ENCODE measurements around the gene SPNS2. TPM values are rescaled to one million over a fixed set of nuclear protein-coding genes. Genes with fewer than 3 reads are reported as not detected.

SPNS2 gene
- total and polyA plus RNA-seq, 10 of the 15 experiments (the other 5 are each of a cell fraction or from before 2014, with no cell fraction given): 0.04 to 1.1 (median 0.23) TPM; not detected in 2

DNA sequence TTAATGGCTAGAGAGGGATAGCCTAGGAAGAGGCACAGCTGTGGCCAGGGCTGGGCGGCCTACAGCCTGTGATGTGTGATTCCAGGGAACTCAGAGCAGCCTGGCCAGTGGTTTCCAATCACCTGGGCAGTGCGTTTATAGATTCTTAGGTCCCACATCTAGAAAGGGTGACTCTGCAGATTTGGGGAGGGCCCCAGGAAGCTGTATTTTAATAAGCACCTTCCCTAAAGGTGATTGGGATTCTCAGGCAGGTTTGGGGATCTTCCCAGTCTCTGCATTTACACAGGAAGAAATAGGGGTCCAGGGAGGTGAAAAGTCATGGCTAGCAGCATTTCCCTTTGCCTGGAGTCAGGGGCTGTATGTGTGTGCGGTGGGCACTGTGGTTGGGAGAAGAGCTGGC lies 9.5 kb downstream of the SPNS2 start (continued):
- TF ChIP-seq IKZF2 (IDR thresholded peaks at IDR 0.05) (no peak), ZZZ3 (IDR thresholded peaks at IDR 0.05; ENCODE audit: control insufficient read depth, insufficient read length, low read depth) (no peak), BACH1 (IDR thresholded peaks at IDR 0.05; ENCODE audit: borderline replicate concordance) (no peak), HCFC1 (IDR thresholded peaks at IDR 0.05; ENCODE audit: low read length) (no peak)
- TF ChIP-seq, protein P1, sequence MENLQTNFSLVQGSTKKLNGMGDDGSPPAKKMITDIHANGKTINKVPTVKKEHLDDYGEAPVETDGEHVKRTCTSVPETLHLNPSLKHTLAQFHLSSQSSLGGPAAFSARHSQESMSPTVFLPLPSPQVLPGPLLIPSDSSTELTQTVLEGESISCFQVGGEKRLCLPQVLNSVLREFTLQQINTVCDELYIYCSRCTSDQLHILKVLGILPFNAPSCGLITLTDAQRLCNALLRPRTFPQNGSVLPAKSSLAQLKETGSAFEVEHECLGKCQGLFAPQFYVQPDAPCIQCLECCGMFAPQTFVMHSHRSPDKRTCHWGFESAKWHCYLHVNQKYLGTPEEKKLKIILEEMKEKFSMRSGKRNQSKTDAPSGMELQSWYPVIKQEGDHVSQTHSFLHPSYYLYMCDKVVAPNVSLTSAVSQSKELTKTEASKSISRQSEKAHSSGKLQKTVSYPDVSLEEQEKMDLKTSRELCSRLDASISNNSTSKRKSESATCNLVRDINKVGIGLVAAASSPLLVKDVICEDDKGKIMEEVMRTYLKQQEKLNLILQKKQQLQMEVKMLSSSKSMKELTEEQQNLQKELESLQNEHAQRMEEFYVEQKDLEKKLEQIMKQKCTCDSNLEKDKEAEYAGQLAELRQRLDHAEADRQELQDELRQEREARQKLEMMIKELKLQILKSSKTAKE (IDR thresholded peaks at IDR 0.05; ENCODE audit: low read depth, poor library complexity, severe bottlenecking): no peak

DNA sequence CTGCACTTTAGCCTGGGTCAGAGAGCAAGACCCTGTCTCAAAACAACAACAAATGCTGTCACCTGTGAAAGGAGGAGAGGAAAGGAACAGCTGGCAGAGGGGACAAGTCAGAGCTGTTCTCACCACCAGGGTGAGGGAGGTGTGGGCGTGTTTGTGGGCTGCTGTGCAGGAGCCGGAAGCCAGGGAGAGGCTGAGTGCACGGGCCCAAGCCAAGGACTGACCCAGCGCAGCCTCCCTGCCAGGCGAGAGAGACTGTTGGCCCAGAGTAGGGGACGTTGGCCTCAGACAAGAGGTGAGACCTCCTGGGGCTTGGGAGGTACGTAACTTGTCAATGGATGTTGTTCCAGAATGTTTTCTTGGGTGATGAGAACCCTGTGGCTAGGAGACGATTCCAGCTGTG lies 10.7 kb downstream of the SPNS2 start:
- peak; percentile 4 for DNase-seq (ENCODE audit: low read depth, low spot score)
- CTCF ChIA-PET: interaction anchor here (1.4 to 2.0 kb wide), 3 partner anchors 16 to 57 kb away, joined by 3 to 7 read pairs (median 3); no protein-coding TSS in a partner anchor
- RAD21 ChIA-PET (ENCODE audit: unreplicated experiment): interaction anchor here (0.6 to 1.5 kb wide), 2 partner anchors 89 to 721 kb away, joined by 3 read pairs; no protein-coding TSS in a partner anchor
- no peaks in the 10 kb centered on the region for H3K9me3 ChIP-seq (replicated peaks; ENCODE audit: control insufficient read depth, insufficient read depth, low read length)
- H3K4me2 ChIP-seq (ENCODE audit: control insufficient read depth, insufficient read depth): peak overlapping the region; percentile 1; the same call in 1 of the 2 replicates
- H3K4me1 ChIP-seq (ENCODE audit: control insufficient read depth, insufficient read depth, low read length): peaks cover 6% of the 10 kb centered on the region; the same call in 1 of the 2 replicates
- intact Hi-C loops (cut with micrococcal nuclease; ENCODE audit: unreplicated experiment) (no loop called here), in situ Hi-C loops (cut with MboI) (no loop called here)
- ATAC-seq: peak; percentile 90
- H3K27ac ChIP-seq (ENCODE audit: control insufficient read depth, insufficient read depth): no peak overlapping the region
- no peaks in the 10 kb centered on the region for H3K79me2 ChIP-seq (ENCODE audit: control insufficient read depth, insufficient read depth, low read length)
- H3K4me3 ChIP-seq: no peak overlapping the region
- TF ChIP-seq EGR1 (IDR thresholded peaks at IDR 0.05; ENCODE audit: borderline replicate concordance in 1 of 2, low read depth in 2 of 2, low read length in 2 of 2): 0 out of 3 replicates have a peak, but pooled peaks of 1 of the 2 experiments have one; percentile 24
- peak; percentile 40; the same call in 1 of the 2 replicates for TF ChIP-seq RUNX3 (IDR thresholded peaks at IDR 0.05; ENCODE audit: low read length)
- no peak for TF ChIP-seq CREM (IDR thresholded peaks at IDR 0.05; ENCODE audit: low read depth)
- no peak for TF ChIP-seq IKZF2 (IDR thresholded peaks at IDR 0.05)
- TF ChIP-seq BHLHE40 (IDR thresholded peaks at IDR 0.05; ENCODE audit: borderline replicate concordance in 1 of 2, low read depth in 2 of 2, low read length in 1 of 2): peak in 1 of 2 experiments; percentile 49; a peak in 1 of 4 replicates
- TF ChIP-seq TCF12 (IDR thresholded peaks at IDR 0.05; ENCODE audit: low read depth, low read length): 0 out of 2 replicates have a peak, but pooled peaks have one; percentile 15
- FAIRE-seq: peak; percentile 81
- BruUV-seq (replicated peaks): no TSS peak
- no peaks in the 10 kb centered on the region for H4K20me1 ChIP-seq (ENCODE audit: control insufficient read depth, insufficient read depth)
- no peak overlapping the region for H3K9ac ChIP-seq (ENCODE audit: control insufficient read depth, insufficient read depth, low read length)
- H3K36me3 ChIP-seq (ENCODE audit: control insufficient read depth in 2 of 2, insufficient read depth in 2 of 2, low read length in 1 of 2): no peaks in the 10 kb centered on the region
- SMC1A ChIA-PET (ENCODE audit: uncharacterized antibody, unreplicated experiment): interaction anchor here (0.8 to 1.2 kb wide), 2 partner anchors 9 to 14 kb away, joined by 3 read pairs; no protein-coding TSS in a partner anchor
- POLR2A ChIA-PET: interaction anchor here (1.2 kb wide), 1 partner anchor 10 kb away, joined by 4 read pairs; no protein-coding TSS in a partner anchor
- WGBS (ENCODE audit: insufficient coverage, insufficient replicate concordance, low lambda C conversion rate, missing lambda C conversion rate): 28% methylated on average over 8 of the region's 8 CpGs
- H3K27me3 ChIP-seq (replicated peaks in 1 of 2; ENCODE audit: control insufficient read depth in 2 of 2, insufficient read depth in 2 of 2, low read length in 1 of 2): no peaks in the 10 kb centered on the region
- H2AFZ ChIP-seq (ENCODE audit: control insufficient read depth, low read depth, low read length): no peak overlapping the region
